Activated T-cell treated with anti-CD3 and anti-CD28 coated beads for 4 hours (primary cell): ENCODE measurements around the gene GLI1.
A peak's percentile ranks its signal among the peaks of the same experiment; 100 is the strongest.

Source experiments
- DNase-seq: peaks from one replicate; pipeline ENCODE4 v3.0.0-alpha.2; 2020

The GLI1 gene

DNA sequence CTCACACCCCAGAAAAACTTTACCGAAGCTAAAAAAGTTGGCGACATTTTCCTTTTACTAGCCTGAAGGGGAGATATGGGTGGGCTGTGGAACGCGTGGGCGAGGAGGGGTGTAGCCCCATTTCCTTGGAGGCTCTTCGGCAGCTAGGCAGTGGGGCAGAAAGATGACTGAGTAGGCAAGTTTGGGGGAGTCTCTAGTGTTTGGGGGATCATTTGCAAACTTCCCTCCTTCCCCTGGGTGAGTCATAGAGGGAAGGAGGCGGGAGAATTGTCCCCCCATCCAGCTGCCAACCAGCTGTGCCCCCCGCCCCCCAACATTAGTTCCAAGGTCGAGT is 2.3 kb downstream of the GLI1 start:
- no peak for DNase-seq

DNA sequence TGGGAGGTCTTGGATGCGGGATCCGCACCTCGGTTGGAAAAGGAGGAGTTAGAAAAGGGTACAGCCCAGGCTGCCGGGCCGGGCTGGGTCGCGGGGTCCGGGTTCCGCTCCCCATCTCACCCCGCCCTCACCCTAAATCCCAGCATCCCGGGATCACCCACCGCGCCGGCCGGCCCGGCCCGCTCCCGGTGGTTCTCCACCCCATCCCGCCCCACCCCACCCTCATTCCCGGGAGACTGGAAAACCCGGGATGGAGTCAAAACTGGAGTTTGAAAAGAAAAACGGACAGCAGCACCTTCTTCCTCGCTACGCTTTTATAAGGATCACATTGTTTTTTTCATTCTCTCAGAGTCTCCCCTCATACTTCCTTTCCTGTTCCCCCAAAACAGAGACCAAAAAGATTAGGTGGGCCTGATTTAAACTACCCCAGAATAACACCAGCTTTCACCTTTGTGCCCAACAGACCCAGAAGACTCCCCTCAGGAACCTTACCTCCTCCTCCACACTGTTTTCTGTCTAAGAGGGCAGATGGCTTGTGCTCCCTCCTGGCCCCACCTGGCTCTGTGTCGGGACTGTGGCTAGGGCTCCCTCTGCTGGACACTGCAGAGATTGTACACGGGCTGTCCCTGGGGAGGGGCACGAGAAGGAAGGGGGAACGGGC is 2.8 kb downstream of the GLI1 start:
- peak; percentile 88 for DNase-seq

DNA sequence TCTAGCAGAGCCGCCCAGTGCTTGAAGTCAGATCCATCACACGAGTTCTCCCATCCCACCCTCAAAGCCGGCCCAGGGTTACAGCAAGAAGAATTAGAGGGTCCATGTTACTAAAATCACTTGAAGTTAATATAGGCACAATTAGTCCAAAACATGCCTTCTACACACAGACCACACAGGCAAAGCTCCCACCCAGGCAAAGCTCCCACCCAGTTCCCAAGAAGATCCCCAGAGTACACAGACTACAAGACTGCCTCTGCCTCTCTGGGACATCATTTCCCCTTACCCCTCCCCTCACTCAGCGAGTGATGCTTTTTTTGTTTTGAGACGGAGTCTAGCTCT is 3.3 kb downstream of the GLI1 start:
- DNase-seq: no peak

DNA sequence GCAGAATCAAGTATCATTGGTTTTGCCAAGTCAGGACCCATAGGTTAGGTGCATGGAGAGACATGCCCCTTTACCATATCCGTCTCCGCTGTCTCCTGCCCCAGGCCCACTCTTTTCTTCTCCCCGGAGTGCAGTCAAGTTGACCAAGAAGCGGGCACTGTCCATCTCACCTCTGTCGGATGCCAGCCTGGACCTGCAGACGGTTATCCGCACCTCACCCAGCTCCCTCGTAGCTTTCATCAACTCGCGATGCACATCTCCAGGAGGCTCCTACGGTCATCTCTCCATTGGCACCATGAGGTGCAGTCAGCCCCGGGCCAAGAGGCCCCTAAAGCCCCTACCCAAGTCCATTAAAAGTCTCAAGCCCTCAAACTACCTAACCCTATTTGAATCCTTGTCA is 5.0 kb downstream of the GLI1 start:
- no peak for DNase-seq

- no peak for DNase-seq
These were observed 5.6 kb downstream of the GLI1 start for GRCh38 chr12:57465030-57465746.

DNA sequence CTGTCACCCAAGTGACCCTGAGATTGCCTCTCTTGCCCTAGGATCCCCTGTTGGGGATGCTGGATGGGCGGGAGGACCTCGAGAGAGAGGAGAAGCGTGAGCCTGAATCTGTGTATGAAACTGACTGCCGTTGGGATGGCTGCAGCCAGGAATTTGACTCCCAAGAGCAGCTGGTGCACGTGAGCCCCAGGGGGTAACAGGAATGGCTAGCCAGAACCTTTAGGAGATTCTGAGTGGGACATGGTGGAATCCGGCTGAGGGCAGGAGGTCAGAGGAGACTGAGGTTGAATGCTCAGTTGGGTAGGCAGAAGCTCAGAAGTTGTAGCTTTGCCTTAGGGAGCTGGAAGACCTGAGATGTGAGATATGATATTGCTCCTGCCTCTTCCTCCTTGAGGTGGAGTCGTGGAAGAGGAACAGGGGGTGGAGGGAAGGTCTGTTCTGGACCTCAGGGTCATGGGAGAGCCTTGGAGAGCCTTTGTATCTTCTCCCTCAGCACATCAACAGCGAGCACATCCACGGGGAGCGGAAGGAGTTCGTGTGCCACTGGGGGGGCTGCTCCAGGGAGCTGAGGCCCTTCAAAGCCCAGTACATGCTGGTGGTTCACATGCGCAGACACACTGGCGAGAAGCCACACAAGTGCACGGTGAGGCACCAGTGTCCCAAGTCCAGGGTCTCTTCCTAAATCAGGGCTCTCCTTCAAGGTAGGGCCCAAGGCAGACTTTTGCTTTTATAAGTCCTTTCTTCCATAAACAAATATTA is 6.3 kb downstream of the GLI1 start:
- DNase-seq: no peak

GRCh38 chr12:57467212-57467874 is 7.8 kb downstream of the GLI1 start:
- no peak for DNase-seq

DNA sequence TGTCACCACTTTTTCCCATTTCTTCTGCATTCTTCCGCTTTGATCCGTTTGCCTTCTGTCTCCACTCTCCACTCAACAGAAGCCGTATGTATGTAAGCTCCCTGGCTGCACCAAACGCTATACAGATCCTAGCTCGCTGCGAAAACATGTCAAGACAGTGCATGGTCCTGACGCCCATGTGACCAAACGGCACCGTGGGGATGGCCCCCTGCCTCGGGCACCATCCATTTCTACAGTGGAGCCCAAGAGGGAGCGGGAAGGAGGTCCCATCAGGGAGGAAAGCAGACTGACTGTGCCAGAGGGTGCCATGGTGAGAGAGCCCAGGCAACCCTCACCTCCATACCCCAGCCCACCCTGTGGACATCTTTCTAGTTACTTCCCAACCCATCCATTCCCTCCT is 8.3 kb downstream of the GLI1 start:
- DNase-seq: no peak

- no peak for DNase-seq
These were observed 9.9 kb downstream of the GLI1 start for GRCh38 chr12:57469296-57470164.

DNA sequence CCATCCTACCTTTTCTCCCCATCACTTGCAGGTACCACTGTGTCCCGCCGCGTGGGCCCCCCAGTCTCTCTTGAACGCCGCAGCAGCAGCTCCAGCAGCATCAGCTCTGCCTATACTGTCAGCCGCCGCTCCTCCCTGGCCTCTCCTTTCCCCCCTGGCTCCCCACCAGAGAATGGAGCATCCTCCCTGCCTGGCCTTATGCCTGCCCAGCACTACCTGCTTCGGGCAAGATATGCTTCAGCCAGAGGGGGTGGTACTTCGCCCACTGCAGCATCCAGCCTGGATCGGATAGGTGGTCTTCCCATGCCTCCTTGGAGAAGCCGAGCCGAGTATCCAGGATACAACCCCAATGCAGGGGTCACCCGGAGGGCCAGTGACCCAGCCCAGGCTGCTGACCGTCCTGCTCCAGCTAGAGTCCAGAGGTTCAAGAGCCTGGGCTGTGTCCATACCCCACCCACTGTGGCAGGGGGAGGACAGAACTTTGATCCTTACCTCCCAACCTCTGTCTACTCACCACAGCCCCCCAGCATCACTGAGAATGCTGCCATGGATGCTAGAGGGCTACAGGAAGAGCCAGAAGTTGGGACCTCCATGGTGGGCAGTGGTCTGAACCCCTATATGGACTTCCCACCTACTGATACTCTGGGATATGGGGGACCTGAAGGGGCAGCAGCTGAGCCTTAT is 10.8 kb downstream of the GLI1 start:
- no peak for DNase-seq

- DNase-seq: no peak
These were observed 11.5 kb downstream of the GLI1 start for GRCh38 chr12:57470970-57471656.

DNA sequence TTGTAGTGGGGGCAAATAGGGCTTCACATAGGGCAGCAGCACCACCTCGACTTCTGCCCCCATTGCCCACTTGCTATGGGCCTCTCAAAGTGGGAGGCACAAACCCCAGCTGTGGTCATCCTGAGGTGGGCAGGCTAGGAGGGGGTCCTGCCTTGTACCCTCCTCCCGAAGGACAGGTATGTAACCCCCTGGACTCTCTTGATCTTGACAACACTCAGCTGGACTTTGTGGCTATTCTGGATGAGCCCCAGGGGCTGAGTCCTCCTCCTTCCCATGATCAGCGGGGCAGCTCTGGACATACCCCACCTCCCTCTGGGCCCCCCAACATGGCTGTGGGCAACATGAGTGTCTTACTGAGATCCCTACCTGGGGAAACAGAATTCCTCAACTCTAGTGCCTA is 12.1 kb downstream of the GLI1 start:
- DNase-seq: no peak

DNA sequence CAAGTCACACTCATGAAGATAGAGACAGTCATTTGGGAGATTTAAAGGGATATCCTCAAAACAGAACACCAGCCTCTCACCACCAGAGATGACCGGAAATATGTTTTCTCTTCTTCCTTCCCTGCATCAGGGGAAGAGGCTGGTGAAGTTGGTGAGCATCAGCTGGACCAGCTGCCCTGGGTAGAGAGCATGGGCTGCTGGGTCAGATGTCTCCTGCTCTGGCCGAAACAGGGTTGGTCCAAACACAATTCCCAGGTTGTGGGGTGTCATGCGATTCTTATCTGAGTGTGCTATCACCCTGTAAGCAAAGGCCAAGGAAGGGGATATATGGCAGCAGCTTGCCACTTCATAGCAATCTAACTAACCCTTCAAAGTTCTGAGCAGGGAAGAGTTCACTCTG is 12.8 kb downstream of the GLI1 start:
- no peak for DNase-seq

GRCh38 chr12:57473392-57473791 is 13.8 kb downstream of the GLI1 start:
- no peak for DNase-seq

DNA sequence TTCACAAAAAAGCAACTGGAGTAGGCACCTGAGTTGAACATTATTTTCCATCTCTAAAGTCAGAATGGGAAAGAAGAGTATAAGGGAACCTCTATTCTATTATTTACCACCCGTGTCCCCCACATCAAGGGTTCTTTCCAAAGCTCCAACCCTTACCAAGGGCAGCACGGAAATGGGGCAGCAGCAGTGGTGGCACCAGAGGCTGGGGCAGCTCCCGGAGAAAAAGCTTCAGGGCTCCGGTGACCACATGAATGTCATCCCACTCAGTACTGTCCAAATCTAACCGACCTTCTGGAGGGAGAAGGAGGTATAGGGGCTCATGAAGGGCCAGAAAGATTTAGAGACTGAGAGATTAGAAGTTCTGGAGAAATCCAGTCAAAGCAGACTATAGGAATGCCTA is 14.3 kb downstream of the GLI1 start:
- no peak for DNase-seq

GRCh38 chr12:57474430-57474829 is 14.8 kb downstream of the GLI1 start:
- no peak for DNase-seq

DNA sequence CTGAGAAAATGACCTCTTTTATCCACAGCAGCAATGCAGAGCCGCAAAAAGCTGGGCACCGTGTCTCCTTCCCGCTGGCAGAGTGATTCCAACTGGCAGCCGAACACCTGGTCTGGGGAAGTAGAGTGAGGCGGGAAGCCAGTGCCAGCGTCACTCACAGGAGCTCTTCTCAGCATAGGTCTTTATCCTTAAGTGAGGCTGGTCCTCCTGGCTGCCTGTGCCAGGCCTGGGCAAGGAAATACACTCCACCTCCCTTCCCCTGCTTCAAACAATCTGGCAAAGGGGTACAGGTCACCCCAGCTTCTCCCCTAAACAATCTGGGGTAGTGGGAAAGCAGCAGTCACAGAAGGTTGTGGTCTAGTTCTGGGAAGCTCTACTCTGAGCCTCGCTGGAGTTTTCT is 15.3 kb downstream of the GLI1 start:
- no peak for DNase-seq

DNA sequence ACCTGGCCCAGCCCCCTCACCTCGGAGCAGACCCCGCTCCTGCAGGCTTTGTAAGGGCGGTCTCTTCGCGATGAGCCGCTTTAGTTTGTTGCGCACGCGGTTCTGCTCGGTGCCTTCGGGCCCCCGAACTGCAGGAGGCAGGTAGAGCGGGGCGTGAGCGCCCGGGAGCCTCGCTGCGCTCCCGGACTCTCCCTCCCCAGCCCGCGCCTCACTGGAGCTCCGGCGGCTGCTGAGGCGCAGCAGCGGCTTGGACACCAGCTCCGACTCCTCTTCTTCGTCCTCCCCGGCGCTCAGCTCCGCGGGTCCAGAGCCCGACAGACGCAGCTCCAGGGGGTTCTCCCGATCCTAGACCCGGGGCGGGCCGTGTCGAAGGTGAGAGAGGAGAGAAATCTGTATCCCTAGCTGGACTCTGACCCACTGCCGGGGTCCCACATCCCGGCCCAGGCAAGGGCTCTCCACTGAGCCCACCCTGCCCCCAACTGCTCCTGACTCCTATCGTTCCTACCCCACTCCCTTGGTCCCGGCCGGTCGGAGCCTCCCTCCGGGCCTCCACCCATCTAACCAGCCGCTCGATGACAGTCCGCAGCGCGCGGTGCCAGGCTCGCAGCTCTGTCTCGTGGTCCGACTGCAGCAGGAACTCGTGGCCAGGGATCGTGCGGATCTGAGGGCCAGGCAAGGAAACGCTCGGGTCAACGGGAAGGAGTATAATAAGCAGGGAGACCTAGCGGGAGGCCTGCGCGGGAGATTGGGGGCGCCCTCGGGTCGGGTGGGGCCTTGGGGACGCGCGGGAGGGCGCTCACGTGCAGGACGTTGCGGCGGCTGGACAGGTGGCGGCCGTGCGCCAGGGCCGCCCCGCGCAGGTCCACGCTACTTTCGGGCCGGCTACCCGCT is 15.9 kb downstream of the GLI1 start:
- no peak for DNase-seq

- no peak for DNase-seq
These were observed 16.8 kb downstream of the GLI1 start for GRCh38 chr12:57476162-57476992.
